A549 (cell line): ENCODE data around the gene AKR1A1.

Experiments
- FOSB ChIP-seq: fragments of 250-450 bp; sonication (Bioruptor Pico); IDR thresholded peaks from 2 replicates; pipeline ENCODE4 v1.5.0; 2020; ENCODE audit warnings: mild to moderate bottlenecking, moderate library complexity
- HDAC2 ChIP-seq: fragments of 200-600 bp; sonication (generic); IDR thresholded peaks from 2 replicates; pipeline ENCODE4 v1.6.1; 2016
- NFE2L2 ChIP-seq: fragments of 150-350 bp; conservative IDR thresholded peaks from 2 replicates; pipeline ENCODE4 v1.6.1; 2014; ENCODE audit warnings: low read length
- POLR2A ChIP-seq: IDR thresholded peaks from 2 replicates; pipeline ENCODE4 v1.6.1; 2012; ENCODE audit warnings: mild to moderate bottlenecking, low read length
- RAD21 ChIP-seq, 2 experiments: fragments of >200 bp in 1 of 2; sonication (Bioruptor Twin) in 1 of 2; formaldehyde crosslinking in 1 of 2; IDR thresholded peaks in 1 of 2; conservative IDR thresholded peaks in 1 of 2; 2 replicates in 1 of 2; 3 replicates in 1 of 2; pipeline ENCODE4 v1.6.1; 2012 to 2018; ENCODE audit warnings: inconsistent platforms in 1 of 2
- TP53 ChIP-seq: fragments of 250-450 bp; sonication (Bioruptor Pico); IDR thresholded peaks from 2 replicates; pipeline ENCODE4 v1.5.0; 2021; ENCODE audit warnings: mild to moderate bottlenecking, moderate library complexity
- ZSCAN20 ChIP-seq: fragments of 250-450 bp; sonication (Bioruptor Pico); IDR thresholded peaks from 2 replicates; pipeline ENCODE4 v1.8.0; 2022; ENCODE audit warnings: mild to moderate bottlenecking, moderate library complexity
- TF ChIP-seq, protein P1 (sequence below): fragments of 200-600 bp; sonication (generic); IDR thresholded peaks from 2 replicates; pipeline ENCODE4 v1.6.1; 2016; ENCODE audit warnings: antibody characterized with exemption, mild to moderate bottlenecking, moderate library complexity
- TF ChIP-seq, protein P2 (sequence below): fragments of >200 bp; sonication (Bioruptor Twin); formaldehyde crosslinking; IDR thresholded peaks from 3 replicates; pipeline ENCODE4 v1.5.1; 2016

DNA sequence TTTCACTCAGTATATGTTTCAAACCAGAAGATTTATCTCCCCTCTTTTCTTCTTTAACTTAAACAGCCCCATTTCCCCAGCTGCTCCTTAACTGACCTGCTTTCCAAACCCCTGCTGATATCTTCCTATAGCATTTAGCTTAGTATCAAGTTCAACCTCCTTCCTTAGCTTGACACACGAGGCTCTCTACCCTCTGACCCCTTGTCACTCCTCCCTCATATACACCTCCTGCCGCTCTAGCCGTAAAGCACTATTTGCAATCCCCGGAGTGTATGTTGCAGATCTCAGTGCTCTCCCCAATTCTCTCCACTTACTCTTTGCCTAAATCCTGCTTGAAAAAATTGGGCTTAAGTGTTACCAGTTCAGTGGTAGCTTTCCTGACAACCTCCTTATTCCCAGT lies 13.7 kb upstream of the AKR1A1 start:
- TF ChIP-seq, protein P1, sequence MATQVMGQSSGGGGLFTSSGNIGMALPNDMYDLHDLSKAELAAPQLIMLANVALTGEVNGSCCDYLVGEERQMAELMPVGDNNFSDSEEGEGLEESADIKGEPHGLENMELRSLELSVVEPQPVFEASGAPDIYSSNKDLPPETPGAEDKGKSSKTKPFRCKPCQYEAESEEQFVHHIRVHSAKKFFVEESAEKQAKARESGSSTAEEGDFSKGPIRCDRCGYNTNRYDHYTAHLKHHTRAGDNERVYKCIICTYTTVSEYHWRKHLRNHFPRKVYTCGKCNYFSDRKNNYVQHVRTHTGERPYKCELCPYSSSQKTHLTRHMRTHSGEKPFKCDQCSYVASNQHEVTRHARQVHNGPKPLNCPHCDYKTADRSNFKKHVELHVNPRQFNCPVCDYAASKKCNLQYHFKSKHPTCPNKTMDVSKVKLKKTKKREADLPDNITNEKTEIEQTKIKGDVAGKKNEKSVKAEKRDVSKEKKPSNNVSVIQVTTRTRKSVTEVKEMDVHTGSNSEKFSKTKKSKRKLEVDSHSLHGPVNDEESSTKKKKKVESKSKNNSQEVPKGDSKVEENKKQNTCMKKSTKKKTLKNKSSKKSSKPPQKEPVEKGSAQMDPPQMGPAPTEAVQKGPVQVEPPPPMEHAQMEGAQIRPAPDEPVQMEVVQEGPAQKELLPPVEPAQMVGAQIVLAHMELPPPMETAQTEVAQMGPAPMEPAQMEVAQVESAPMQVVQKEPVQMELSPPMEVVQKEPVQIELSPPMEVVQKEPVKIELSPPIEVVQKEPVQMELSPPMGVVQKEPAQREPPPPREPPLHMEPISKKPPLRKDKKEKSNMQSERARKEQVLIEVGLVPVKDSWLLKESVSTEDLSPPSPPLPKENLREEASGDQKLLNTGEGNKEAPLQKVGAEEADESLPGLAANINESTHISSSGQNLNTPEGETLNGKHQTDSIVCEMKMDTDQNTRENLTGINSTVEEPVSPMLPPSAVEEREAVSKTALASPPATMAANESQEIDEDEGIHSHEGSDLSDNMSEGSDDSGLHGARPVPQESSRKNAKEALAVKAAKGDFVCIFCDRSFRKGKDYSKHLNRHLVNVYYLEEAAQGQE, result no peak
- TF ChIP-seq, protein P2, sequence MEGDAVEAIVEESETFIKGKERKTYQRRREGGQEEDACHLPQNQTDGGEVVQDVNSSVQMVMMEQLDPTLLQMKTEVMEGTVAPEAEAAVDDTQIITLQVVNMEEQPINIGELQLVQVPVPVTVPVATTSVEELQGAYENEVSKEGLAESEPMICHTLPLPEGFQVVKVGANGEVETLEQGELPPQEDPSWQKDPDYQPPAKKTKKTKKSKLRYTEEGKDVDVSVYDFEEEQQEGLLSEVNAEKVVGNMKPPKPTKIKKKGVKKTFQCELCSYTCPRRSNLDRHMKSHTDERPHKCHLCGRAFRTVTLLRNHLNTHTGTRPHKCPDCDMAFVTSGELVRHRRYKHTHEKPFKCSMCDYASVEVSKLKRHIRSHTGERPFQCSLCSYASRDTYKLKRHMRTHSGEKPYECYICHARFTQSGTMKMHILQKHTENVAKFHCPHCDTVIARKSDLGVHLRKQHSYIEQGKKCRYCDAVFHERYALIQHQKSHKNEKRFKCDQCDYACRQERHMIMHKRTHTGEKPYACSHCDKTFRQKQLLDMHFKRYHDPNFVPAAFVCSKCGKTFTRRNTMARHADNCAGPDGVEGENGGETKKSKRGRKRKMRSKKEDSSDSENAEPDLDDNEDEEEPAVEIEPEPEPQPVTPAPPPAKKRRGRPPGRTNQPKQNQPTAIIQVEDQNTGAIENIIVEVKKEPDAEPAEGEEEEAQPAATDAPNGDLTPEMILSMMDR, result no peak
- no peak for TF ChIP-seq TP53 (CRISPR knock-in tag)
- no peak for TF ChIP-seq RAD21 (conservative IDR thresholded peaks at IDR 0.05 in 1 of 2, IDR thresholded peaks at IDR 0.05 in 1 of 2)
- TF ChIP-seq POLR2A, result no peak
- TF ChIP-seq ZSCAN20, result no peak
- no peak for TF ChIP-seq FOSB (CRISPR knock-in tag)
- no peak for TF ChIP-seq HDAC2
- no peak for TF ChIP-seq NFE2L2
